ENCODE measurements around the gene TCIRG1.

DNA sequence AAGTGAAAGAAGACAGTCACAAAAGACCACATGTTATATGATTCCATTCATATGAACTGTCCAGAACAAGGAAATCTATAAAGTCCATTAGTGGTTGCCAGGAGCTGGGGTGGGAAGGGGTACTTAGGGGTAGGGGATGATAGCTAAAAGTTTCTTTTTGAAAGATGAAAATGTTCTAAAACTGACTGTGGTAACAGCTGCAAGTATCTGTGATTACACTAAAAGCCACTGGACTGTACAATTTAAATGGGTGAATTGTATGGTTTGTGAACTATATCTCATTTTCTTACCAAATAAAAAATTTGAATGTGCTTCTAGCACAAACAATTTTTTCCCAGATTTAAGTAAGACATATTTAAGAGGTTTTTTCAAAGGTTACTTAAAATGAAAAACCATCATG lies 60.2 kb downstream of the TCIRG1 start:
- no peak for TF ChIP-seq EZH2phosphoT487 (IDR thresholded peaks at IDR 0.05; ENCODE audit: insufficient read depth, low read depth)
- TF ChIP-seq EZH2 (IDR thresholded peaks at IDR 0.05; ENCODE audit: insufficient read depth, poor library complexity, severe bottlenecking), result no peak
